HEK293 (cell line): ENCODE measurements around the gene CYB5B.

ENCODE experiments used
- ATF2 ChIP-seq: fragments of 450-650 bp; formaldehyde crosslinking; IDR thresholded peaks from 2 replicates; pipeline ENCODE4 v1.5.1; 2016; ENCODE audit warnings: missing biosample characterization, missing genetic modification characterization, low read depth
- BCL6B ChIP-seq: fragments of 450-650 bp; formaldehyde crosslinking; IDR thresholded peaks from 2 replicates; pipeline ENCODE4 v1.5.1; 2017; ENCODE audit warnings: missing biosample characterization, missing genetic modification characterization
- CTCF ChIP-seq: fragments of 450-650 bp; formaldehyde crosslinking; IDR thresholded peaks from 2 replicates; pipeline ENCODE4 v1.5.1; 2016; ENCODE audit warnings: missing biosample characterization, missing genetic modification characterization
- INSM2 ChIP-seq: fragments of 450-650 bp; formaldehyde crosslinking; IDR thresholded peaks from 2 replicates; pipeline ENCODE4 v1.5.1; 2016; ENCODE audit warnings: missing biosample characterization, missing genetic modification characterization
- PRDM10 ChIP-seq: fragments of 450-650 bp; formaldehyde crosslinking; IDR thresholded peaks from 2 replicates; pipeline ENCODE4 v1.5.1; 2016; ENCODE audit warnings: missing biosample characterization, missing genetic modification characterization
- PRDM6 ChIP-seq: fragments of 450-650 bp; formaldehyde crosslinking; IDR thresholded peaks from 2 replicates; pipeline ENCODE4 v1.5.1; 2017; ENCODE audit warnings: missing biosample characterization, missing genetic modification characterization
- TRIM28 ChIP-seq: IDR thresholded peaks from 2 replicates; pipeline ENCODE4 v1.6.1; 2011; ENCODE audit warnings: low read length, control low read depth, borderline replicate concordance
- ZBTB1 ChIP-seq: fragments of 450-650 bp; formaldehyde crosslinking; IDR thresholded peaks from 2 replicates; pipeline ENCODE4 v1.5.1; 2016; ENCODE audit warnings: missing biosample characterization, missing genetic modification characterization
- ZBTB17 ChIP-seq: fragments of 450-650 bp; formaldehyde crosslinking; IDR thresholded peaks from 2 replicates; pipeline ENCODE4 v1.5.1; 2016; ENCODE audit warnings: missing biosample characterization, missing genetic modification characterization
- ZBTB21 ChIP-seq: fragments of 450-650 bp; formaldehyde crosslinking; IDR thresholded peaks from 2 replicates; pipeline ENCODE4 v1.5.1; 2017; ENCODE audit warnings: missing biosample characterization, missing genetic modification characterization
- ZEB2 ChIP-seq: fragments of 450-650 bp; formaldehyde crosslinking; IDR thresholded peaks from 2 replicates; pipeline ENCODE4 v1.5.1; 2016; ENCODE audit warnings: missing biosample characterization, missing genetic modification characterization
- ZNF202 ChIP-seq: fragments of 450-650 bp; formaldehyde crosslinking; IDR thresholded peaks from 2 replicates; pipeline ENCODE4 v1.5.1; 2016; ENCODE audit warnings: missing biosample characterization, missing genetic modification characterization, borderline replicate concordance
- ZNF366 ChIP-seq: fragments of 450-650 bp; formaldehyde crosslinking; conservative IDR thresholded peaks from 2 replicates; pipeline ENCODE4 v1.5.1; 2016; ENCODE audit warnings: missing biosample characterization, missing genetic modification characterization
- ZNF404 ChIP-seq: fragments of 450-650 bp; formaldehyde crosslinking; IDR thresholded peaks from 2 replicates; pipeline ENCODE4 v1.5.1; 2017; ENCODE audit warnings: missing biosample characterization, missing genetic modification characterization
- ZNF518A ChIP-seq: fragments of 450-650 bp; formaldehyde crosslinking; conservative IDR thresholded peaks from 2 replicates; pipeline ENCODE4 v1.5.1; 2016; ENCODE audit warnings: low read depth, missing biosample characterization, missing genetic modification characterization
- ZNF529 ChIP-seq: fragments of 450-650 bp; formaldehyde crosslinking; IDR thresholded peaks from 2 replicates; pipeline ENCODE4 v1.5.1; 2017; ENCODE audit warnings: missing genetic modification characterization, missing biosample characterization; ENCODE audit not compliant: insufficient replicate concordance
- ZNF624 ChIP-seq: fragments of 450-650 bp; formaldehyde crosslinking; IDR thresholded peaks from 2 replicates; pipeline ENCODE4 v1.5.1; 2017; ENCODE audit warnings: missing biosample characterization, missing genetic modification characterization
- ZNF626 ChIP-seq: fragments of 450-650 bp; sonication (Bioruptor Pico); formaldehyde crosslinking; IDR thresholded peaks from 2 replicates; pipeline ENCODE4 v1.5.1; 2018; ENCODE audit warnings: missing biosample characterization, missing genetic modification characterization, inconsistent platforms
- ZNF629 ChIP-seq: fragments of 450-650 bp; formaldehyde crosslinking; IDR thresholded peaks from 2 replicates; pipeline ENCODE4 v1.5.1; 2017; ENCODE audit warnings: missing biosample characterization, missing genetic modification characterization
- ZNF670 ChIP-seq: fragments of 450-650 bp; formaldehyde crosslinking; IDR thresholded peaks from 2 replicates; pipeline ENCODE4 v1.5.1; 2016; ENCODE audit warnings: missing biosample characterization, missing genetic modification characterization, low read depth
- ZNF791 ChIP-seq: fragments of 450-650 bp; formaldehyde crosslinking; IDR thresholded peaks from 2 replicates; pipeline ENCODE4 v1.5.1; 2016; ENCODE audit warnings: missing biosample characterization, missing genetic modification characterization

Gene CYB5B

GRCh38 chr16:69396187-69397061 is 28.0 kb upstream of the CYB5B start (continued):
- peak; percentile 38 for TF ChIP-seq PRDM10
- peak; percentile 39; the same call in 1 of the 2 replicates for TF ChIP-seq TRIM28
- peak; percentile 96 for TF ChIP-seq ZBTB21 (tag by site-specific recombination)
- no peak for TF ChIP-seq ZNF624 (tag by site-specific recombination)
- no peak for TF ChIP-seq ZBTB1 (tag by site-specific recombination)
- no peak for TF ChIP-seq ZNF791 (tag by site-specific recombination)
- TF ChIP-seq ZNF404 (tag by site-specific recombination), result no peak
- TF ChIP-seq PRDM6, result peak; percentile 96
- peak; percentile 65; the same call in 1 of the 2 replicates for TF ChIP-seq ZBTB17 (tag by site-specific recombination)
- peak; percentile 97 for TF ChIP-seq ATF2 (tag by site-specific recombination)
- peak; percentile 24; the same call in 1 of the 2 replicates for TF ChIP-seq CTCF (tag by site-specific recombination)
- TF ChIP-seq ZNF670 (tag by site-specific recombination), result no peak
- peak; percentile 93 for TF ChIP-seq ZEB2 (tag by site-specific recombination)
- TF ChIP-seq ZNF529 (tag by site-specific recombination), result no peak
- peak; percentile 39; the same call in 1 of the 2 replicates for TF ChIP-seq ZNF518A
- 0 out of 2 replicates have a peak, but pooled peaks have one; percentile 25 for TF ChIP-seq INSM2 (tag by site-specific recombination)
- 0 out of 2 replicates have a peak, but pooled peaks have one; percentile 33 for TF ChIP-seq BCL6B (tag by site-specific recombination)
- TF ChIP-seq ZNF366 (tag by site-specific recombination), result peak; percentile 55
- TF ChIP-seq ZNF626 (tag by site-specific recombination), result no peak
- TF ChIP-seq ZNF629 (tag by site-specific recombination), result peak; percentile 94
- no peak for TF ChIP-seq ZNF202 (tag by site-specific recombination)
